Heart right ventricle (tissue), 16 donors: ENCODE results near the gene ERBB4. TPM values are rescaled to one million over a fixed set of nuclear protein-coding genes. Genes with fewer than 3 reads are reported as not detected.

Source experiments
- ATAC-seq, 8 donors: fragments of 200-7000 bp; cut with Tn5 transposase; one replicate each; pipeline ENCODE4 v1.9.1; 2020; ENCODE audit warnings: mild to moderate bottlenecking in 8 of 8, moderate library complexity in 8 of 8, moderate number of reproducible peaks in 1 of 8
- DNase-seq, 2 donors: peaks; one replicate each; pipeline ENCODE4 v3.0.0-alpha.2; 2020
- H3K27ac ChIP-seq, 10 donors: fragments of 200-600 bp; sonication (generic) in 2 of 10; one replicate each; pipeline versions ENCODE4 v1.5.0 to v1.8.0; 2020 to 2022; ENCODE audit warnings: mild to moderate bottlenecking in 3 of 10
- H3K27me3 ChIP-seq, 7 donors: fragments of 200-600 bp; one replicate each; pipeline ENCODE4 v1.8.0; 2021 to 2022; ENCODE audit warnings: mild to moderate bottlenecking in 2 of 7
- H3K36me3 ChIP-seq, 9 donors: fragments of 200-600 bp; sonication (generic) in 1 of 9; one replicate each; pipeline versions ENCODE4 v1.5.0 to v1.8.0; 2020 to 2022; ENCODE audit warnings: mild to moderate bottlenecking in 2 of 9
- H3K4me1 ChIP-seq, 9 donors: fragments of 200-600 bp; sonication (generic) in 1 of 9; one replicate each; pipeline versions ENCODE4 v1.5.0 to v1.8.0; 2020 to 2022; ENCODE audit warnings: mild to moderate bottlenecking in 4 of 9
- H3K4me3 ChIP-seq, 10 donors: fragments of 200-600 bp; sonication (generic) in 2 of 10; one replicate each; pipeline versions ENCODE4 v1.5.0 to v1.8.0; 2020 to 2022; ENCODE audit warnings: mild to moderate bottlenecking in 7 of 10, moderate library complexity in 2 of 10
- H3K9me3 ChIP-seq, 11 donors: fragments of 200-600 bp in 10 of 11; sonication (generic) in 2 of 11; one replicate each; pipeline versions ENCODE4 v1.5.0 to v1.8.0; 2013 to 2022; ENCODE audit warnings: mild to moderate bottlenecking in 2 of 11, control low read depth in 1 of 11, moderate library complexity in 1 of 11
- CTCF ChIP-seq, 9 donors: fragments of 200-600 bp; sonication (generic) in 2 of 9; IDR thresholded peaks; one replicate each; pipeline versions ENCODE4 v1.5.0 to v1.8.0; 2021 to 2022; ENCODE audit warnings: antibody characterized with exemption in 9 of 9, mild to moderate bottlenecking in 5 of 9, moderate library complexity in 1 of 9
- WGBS, 2 donors: extraction: QIAGEN DNeasy Blood & Tissue Kit; methylation state at CpG; one replicate each; pipeline ENCODE4 v1.1.7; 2013; ENCODE audit warnings: inconsistent platforms in 1 of 2; 5-methylcytosine and 5-hydroxymethylcytosine counted together
- intact Hi-C, 10 donors: fragments of 100-400 bp; cut with DNase I; formaldehyde crosslinking; loops; one replicate each; pipeline versions ENCODE4 v1.11.1 to v1.14.2; 2022
- polyA plus RNA-seq, 2 donors: library from polyadenylated mRNA; stranded (reverse); fragments of 200-250 nt; gene quantifications; one replicate each; pipeline ENCODE4 v1.2.3, GENCODE V29; 2013
- total RNA-seq, 10 donors: library from RNA; stranded (reverse); fragmentation: NEBNext Ultra II Directional in 3 of 10; extraction: Animal tissue kit (Norgen Biotek cat#: 25700) in 3 of 10; gene quantifications; one replicate each; pipeline versions ENCODE4 v1.2.1 to v1.2.4, GENCODE V29; 2021 to 2023
- donor health status: Arrhythmogenic right ventricular cardiomyopathy.
- donor health status: ischemic (EF 13 %, LVEDD 7.1; RV severe dilation, severe dysfunction).
- donor health status: healthy with polysubstance abuse.
- donor health status: DM: no; HTN: yes; CAD: no.
- donor health status: DM: no; HTN: no; CAD: no.
- donor health status: ischemic (EF 25% LVEDD 6.9; RV normal size, moderate dysfunction).
- donor health status: ischemic (EF 25% LVEDD 5.7; RV mildly dilated, moderate dysfunction).
- donor health status: healthy.
- donor health status: DM: yes; HTN: yes; CAD: no.
- donor health status: Ischemic cardiomyopathy.
- donor health status: ischemic (EF 35%, LVEDD 5.7; RV mildly dilated, moderate dysfunction).
- donor health status: nonischemic (EF 11% LVEDD 7.7; RV severe dilation, severe dysfunction).
- donor health status: DM: yes; HTN: yes; CAD: no.
- donor health status: PGD.
- donor health status: ischemic (EF 29% LVEDD 5.4; RV normal size, mild dysfunction).
- donor health status: nonischemic (EF 23%, LVEDD 6.1; RV moderate dilation, normal function).

ERBB4 gene
- total and polyA plus RNA-seq, 12 donors = 1.2 to 24.6 (median 16.1) TPM

GRCh38 chr2:211477537-211478275 lies 1060.9 kb downstream of the ERBB4 start:
- no peaks in the 10 kb centered on the region for H3K27me3 ChIP-seq
- no peak for TF ChIP-seq CTCF (IDR thresholded peaks at IDR 0.05)
- DNase-seq (no peak), ATAC-seq (no peak)
- H3K9me3 ChIP-seq = no peaks in the 10 kb centered on the region
- intact Hi-C loops = no loop called here
- H3K27ac ChIP-seq = no peak overlapping the region
- no peaks in the 10 kb centered on the region for H3K36me3 ChIP-seq
- no peaks in the 10 kb centered on the region for H3K4me1 ChIP-seq
- H3K4me3 ChIP-seq = no peak overlapping the region
- 79% methylated on average over 2 of the region's 2 CpGs for WGBS, 2 donors

GRCh38 chr2:211473116-211473515 lies 1065.5 kb downstream of the ERBB4 start:
- no peak for TF ChIP-seq CTCF (IDR thresholded peaks at IDR 0.05)

GRCh38 chr2:211469664-211470059 lies 1068.9 kb downstream of the ERBB4 start:
- no peaks in the 10 kb centered on the region for H3K36me3 ChIP-seq
- H3K4me1 ChIP-seq = no peaks in the 10 kb centered on the region
- no peaks in the 10 kb centered on the region for H3K27me3 ChIP-seq
- no peak overlapping the region for H3K27ac ChIP-seq
- intact Hi-C loops = no loop called here
- no peak for TF ChIP-seq CTCF (IDR thresholded peaks at IDR 0.05)
- H3K9me3 ChIP-seq = no peaks in the 10 kb centered on the region
- WGBS, 2 donors = 76 to 85% methylated on average over 3 of the region's 3 CpGs
- H3K4me3 ChIP-seq = no peak overlapping the region
- no peak for ATAC-seq
- no peak for DNase-seq

More at GRCh38 chr2:211473116-211473515, 1065.5 kb downstream of the ERBB4 start:
- Histone ChIP-seq H3K9me3 (no peaks in the 10 kb centered on the region), H3K27ac (no peak overlapping the region), H3K4me1 (no peaks in the 10 kb centered on the region), H3K27me3 (no peaks in the 10 kb centered on the region), H3K4me3 (no peak overlapping the region), H3K36me3 (no peaks in the 10 kb centered on the region)
- DNase-seq (no peak), ATAC-seq (no peak)
- intact Hi-C loops = no loop called here

- H3K4me1 ChIP-seq = no peaks in the 10 kb centered on the region
- DNase-seq (no peak), ATAC-seq (no peak)
- no peak for TF ChIP-seq CTCF (IDR thresholded peaks at IDR 0.05)
- no peaks in the 10 kb centered on the region for H3K27me3 ChIP-seq
- intact Hi-C loops = no loop called here
- 41 to 49% methylated on average over 4 of the region's 4 CpGs for WGBS, 2 donors
- no peaks in the 10 kb centered on the region for H3K36me3 ChIP-seq
- no peak overlapping the region for H3K27ac ChIP-seq
- no peak overlapping the region for H3K4me3 ChIP-seq
- H3K9me3 ChIP-seq = no peaks in the 10 kb centered on the region
These were observed 1069.5 kb downstream of the ERBB4 start for GRCh38 chr2:211468877-211469663.
